HG03457 (cell line): Measurements from ENCODE around the gene PSAP.

ENCODE experiments used
- ATAC-seq: cut with Tn5 transposase; IDR thresholded peaks from one replicate; pipeline ENCODE4 v1.9.1; 2021; ENCODE audit warnings: moderate number of reproducible peaks; ENCODE audit not compliant: unreplicated experiment

PSAP gene

DNA sequence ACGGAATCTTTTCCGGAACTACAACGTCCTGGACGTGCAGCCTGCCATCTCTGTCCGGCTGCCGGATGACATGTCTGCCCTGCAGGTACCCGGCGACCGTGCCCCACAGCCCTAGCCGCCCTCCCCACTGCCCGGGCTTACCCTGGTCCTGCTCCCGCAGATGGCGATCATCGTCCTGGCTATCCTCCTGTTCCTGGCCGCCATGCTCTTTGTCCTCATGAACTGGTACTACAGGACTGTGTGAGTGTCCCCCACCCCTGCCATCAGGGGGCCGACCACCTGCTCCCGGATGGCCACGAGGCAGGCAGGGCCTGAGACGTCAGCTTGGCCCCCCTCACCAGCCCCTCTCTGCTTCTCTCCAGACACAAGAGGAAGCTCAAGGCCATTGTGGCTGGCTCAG is 39.7 kb downstream of the PSAP start:
- no peak for ATAC-seq

DNA sequence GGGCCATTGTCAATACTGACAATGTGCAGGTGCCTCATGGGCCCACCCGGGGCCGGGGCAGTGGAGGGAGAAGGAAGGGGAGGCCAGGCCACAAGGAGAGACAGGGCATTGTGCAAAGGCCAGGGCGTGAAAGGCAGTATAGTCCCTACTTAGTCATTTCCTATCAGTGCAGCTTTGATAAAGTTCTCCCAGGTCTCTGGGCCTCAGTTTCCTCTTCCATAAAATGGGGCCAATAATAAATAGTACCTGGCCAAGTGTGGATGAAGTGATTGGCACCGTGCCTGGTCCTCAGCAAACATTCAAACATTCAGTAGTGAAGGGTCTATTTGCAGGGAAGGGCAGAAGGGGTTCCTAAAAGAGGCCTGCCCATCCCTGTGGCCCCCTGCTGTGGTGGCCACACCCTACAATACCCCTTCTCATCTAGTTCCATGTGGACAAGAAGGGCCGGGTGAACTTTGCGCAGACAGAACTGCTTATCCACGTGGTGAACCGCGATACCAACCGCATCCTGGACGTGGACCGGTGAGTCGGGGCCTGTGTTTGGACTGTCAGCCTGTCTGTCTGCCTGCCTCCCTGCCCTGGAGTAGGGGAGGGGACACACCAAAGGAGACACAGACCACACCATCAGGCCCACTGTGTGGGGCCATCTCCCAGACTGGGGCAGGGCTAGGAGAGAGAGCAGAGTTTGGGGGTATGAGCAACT is 40.9 kb downstream of the PSAP start:
- no peak for ATAC-seq

DNA sequence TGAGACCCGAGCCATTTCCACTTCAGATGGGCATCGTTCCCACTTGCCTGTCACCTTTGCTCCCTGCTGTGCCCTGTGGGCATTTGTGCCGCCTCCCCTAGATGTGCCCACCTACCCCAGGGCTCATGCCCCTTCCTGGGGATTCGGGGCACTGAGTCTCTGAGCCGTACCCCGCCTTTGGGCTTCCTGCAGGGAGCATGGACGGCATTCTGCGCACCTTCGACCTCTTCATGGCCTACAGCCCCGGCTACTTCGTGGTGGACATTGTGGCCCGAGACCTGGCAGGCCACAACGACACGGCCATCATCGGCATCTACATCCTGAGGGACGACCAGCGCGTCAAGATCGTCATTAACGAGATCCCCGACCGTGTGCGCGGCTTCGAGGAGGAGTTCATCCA is 41.4 kb downstream of the PSAP start:
- no peak for ATAC-seq

DNA sequence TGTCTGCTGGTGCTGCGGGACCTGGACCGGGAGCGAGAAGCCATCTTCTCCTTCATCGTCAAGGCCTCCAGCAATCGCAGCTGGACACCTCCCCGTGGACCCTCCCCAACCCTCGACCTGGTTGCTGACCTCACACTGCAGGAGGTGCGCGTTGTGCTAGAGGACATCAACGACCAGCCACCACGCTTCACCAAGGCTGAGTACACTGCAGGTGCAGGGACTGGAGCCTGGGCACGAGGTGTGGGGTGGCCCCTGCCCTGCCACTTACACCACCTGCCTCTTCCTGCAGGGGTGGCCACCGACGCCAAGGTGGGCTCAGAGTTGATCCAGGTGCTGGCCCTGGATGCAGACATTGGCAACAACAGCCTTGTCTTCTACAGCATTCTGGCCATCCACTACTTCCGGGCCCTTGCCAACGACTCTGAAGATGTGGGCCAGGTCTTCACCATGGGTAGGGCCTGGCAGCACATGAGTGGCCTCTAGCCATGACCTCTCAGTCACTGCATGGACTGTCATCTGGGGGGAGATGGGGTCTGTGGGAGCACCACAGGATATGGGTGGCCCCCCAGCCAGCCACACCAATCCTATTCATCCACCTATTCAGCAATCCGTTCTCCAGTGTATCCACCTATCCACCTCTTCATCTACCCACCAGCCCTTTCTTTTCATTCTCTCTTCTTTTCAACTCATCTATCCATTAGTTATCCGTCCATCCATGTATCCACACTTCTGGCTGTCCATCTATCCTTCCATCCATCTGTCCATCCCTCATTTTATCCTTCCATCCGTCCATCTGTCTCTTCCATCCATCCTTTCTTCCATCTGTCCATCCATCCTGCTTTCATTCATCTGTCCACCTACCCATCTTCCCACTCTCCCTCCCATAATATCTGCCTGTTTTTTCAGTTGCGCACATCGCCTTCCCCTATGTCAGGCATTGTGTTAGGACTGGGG is 43.2 kb downstream of the PSAP start:
- ATAC-seq = no peak

DNA sequence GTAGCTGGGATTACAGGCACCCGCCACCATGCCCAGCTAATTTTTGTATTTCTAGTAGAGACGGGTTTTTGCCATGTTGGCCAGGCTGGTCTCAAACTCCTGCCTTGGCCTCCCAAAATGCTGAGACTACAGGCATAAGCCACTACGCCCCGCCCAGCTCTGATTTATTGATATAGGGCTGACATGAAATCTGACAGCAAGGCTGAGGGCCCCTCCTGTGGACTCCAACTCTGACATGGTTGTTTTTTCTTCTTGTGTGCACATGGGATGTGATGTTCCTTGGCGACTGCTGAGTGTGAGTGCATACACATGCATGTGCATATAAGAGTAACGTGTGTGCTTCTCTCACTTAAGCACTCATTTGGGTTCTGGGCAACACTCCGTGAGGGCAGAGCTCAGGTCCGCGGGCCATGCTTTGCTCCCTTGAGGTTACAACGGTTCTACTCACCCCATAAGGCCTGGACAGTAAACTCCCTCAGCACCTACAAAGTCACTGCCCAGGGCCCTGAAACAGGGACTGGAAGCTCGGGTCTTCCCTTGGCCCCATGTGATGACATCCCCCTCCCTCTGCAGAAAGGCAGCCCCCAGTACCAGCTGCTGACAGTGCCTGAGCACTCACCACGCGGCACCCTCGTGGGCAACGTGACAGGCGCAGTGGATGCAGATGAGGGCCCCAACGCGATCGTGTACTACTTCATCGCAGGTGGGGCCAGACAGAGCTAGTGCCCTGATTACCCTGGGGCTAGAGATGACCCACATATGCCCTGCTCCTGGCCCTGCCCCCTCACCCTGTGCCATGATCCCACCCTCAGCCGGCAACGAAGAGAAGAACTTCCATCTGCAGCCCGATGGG is 44.1 kb downstream of the PSAP start:
- no peak for ATAC-seq

DNA sequence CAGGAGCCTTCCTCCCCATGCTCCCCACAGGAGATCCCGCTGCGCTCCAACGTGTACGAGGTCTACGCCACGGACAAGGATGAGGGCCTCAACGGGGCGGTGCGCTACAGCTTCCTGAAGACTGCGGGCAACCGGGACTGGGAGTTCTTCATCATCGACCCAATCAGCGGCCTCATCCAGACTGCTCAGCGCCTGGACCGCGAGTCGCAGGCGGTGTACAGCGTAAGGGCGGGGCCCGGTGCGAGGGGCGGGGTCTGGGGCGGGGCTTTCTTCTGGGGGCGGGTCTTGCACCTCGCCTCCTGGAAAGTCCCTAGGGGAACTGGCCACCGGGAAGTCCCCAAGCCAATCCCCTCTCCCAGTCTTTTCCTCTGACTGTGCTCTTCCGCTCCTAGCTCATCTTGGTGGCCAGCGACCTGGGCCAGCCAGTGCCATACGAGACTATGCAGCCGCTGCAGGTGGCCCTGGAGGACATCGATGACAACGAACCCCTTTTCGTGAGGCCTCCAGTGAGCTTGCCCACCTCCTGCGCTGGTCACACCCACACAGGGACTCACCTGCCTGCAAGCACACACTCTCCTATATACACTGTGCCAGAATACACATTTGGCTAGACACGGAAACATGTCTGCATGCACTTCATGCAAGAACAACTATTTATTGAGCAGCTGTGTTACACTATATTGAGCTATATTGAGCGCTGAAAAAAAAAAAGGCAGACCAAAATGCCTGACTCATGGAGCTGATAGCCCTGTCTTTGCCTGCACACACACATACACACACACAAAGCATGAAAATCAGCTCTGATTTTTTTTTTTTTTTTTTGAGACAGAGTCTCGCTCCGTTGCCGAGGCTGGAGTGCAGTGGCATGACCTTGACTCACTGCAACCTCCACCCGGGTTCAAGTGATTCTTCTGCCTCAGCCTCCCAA is 45.0 kb downstream of the PSAP start:
- no peak for ATAC-seq

DNA sequence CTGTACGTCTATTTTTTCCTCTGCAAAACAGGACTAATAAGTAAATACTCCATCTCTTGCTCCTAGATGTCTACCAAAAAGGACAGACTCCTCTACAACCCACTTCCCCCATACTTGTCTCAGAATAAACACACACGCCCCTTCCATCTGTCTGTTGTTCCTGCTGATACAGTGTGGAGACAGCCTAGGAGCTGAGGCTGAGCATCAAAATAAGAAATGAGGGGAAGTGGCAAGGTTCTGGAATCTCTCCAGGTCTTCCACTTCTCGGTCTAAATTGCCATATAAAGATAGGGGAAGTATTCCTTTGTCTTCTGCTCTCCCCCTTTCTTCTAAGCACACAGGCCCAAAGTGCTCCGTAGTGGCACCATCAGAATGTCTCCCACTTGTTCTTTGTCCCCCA is 47.0 kb downstream of the PSAP start:
- ATAC-seq = no peak

DNA sequence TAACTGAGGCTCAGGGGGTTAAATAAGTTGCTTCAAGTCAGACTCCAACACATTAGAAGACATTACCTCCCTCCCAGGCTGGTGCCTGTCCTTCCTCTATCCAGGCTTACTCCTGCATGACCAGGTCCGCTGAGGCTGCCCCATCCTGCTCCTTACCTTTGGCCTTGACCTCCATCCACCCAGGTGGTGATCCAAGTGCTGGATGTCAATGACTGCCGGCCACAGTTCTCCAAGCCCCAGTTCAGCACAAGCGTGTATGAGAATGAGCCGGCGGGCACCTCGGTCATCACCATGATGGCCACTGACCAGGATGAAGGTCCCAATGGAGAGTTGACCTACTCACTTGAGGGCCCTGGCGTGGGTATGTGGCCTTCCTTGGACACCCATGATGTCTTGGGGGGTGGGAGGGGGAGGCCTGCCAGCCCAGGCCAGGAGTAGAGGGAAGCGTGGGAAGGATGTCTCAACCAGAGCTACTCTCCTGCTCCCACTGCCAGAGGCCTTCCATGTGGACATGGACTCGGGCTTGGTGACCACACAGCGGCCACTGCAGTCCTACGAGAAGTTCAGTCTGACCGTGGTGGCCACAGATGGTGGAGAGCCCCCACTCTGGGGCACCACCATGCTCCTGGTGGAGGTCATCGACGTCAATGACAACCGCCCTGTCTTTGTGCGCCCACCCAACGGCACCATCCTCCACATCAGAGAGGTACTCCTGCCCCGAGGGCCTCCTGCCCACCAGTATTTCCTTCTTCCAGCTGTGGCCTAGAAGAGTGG is 48.1 kb downstream of the PSAP start:
- ATAC-seq = no peak

DNA sequence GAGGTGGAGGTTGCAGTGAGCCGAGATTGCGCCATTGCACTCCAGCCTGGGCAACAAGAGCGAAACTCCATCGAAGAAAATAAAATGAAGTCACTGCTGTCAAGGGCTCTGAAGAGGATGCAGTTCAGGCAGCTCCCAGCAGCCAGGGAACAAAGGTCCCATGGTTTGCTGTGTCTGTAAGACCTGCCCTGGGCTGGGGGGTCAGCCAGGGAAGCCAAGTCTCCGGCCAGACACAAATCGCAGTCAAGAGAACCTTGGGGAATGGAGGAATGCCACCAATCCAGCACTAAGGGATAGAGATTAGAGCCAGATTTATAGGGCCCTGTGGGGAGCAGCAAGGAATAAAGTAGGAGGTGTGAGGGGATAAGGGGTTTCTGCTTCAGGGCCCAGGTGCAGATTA is 48.8 kb downstream of the PSAP start:
- ATAC-seq = no peak

DNA sequence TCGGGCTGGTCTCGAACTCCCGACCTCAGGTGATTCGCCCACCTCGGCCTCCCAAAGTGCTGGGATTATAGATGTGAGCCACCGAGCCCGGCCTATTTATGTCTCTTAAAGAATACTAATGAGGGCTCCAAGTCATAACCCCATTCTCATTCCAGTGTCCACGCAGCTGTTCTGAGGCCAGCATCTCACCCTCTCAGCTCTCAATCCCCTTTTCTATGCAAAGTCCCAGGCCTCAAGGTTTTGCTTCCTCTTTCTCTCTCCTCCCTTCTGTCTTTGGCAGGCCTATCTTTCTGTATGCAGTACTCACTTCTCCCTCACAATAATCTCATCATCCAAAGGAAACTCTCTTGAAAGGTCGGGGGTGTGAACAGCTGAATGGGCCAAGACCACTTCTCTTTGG is 49.7 kb downstream of the PSAP start:
- ATAC-seq = peak; percentile 55

DNA sequence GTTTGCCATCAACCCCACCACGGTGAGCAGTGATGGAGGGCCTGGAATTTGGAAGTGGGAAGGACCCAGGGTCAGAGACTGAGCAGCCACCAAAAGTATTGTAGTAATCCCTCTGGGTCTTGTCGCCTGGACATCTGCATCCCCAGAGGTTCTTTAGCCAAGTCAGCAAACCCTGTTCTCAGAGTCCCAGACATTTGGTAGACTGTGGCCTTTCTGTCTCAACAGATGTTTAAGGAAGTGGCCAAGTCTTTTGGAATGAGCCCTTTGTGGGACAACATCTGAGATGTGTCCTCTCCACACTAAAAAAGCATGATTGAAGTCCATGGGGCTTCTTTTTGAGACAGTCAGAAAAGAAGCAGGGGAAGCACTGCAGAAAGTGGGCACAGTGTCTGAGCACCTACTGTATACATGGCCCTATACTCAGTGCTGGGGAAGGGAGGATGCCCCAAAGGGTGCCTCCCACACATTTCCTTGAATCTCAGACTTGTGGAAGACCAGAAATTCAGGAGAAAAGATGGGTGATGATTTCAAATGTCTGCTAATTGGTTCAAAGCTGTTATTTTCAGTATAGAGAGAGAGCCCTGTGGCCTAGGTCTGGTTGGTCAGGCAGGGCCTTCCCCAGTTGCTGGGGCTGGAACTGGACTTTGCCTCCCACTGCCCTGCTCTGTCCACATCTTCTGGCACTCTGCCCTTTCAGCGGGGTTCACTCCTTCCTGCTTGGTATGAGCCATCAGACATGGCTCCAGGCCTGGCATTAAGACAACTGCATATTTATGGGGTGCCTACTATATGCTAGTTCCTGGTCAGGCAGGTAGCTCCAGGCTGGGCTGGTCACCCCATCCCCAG is 51.2 kb downstream of the PSAP start:
- ATAC-seq = no peak

DNA sequence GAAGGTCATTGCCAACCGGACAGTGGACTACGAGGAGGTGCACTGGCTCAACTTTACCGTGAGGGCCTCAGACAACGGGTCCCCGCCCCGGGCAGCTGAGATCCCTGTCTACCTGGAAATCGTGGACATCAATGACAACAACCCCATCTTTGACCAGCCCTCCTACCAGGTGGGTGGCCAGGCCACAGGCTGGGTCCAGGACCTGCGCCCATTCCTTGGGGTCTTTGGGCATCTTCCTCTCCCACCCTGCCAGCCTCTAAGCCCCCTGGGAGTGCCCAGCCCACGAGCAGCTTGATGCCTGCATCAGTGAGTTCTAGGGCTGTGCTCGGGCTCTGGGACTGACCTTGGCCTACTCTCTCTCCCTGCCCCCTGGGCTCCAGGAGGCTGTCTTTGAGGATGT is 51.9 kb downstream of the PSAP start:
- ATAC-seq = no peak

DNA sequence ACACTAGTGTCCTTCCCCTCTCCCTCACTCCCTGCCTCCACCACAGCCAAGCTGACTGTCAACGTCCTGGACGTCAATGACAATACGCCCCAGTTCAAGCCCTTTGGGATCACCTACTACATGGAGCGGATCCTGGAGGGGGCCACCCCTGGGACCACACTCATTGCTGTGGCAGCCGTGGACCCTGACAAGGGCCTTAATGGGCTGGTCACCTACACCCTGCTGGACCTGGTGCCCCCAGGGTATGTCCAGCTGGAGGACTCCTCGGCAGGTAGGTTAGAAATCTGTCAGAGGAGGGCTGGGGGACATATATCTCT is 52.8 kb downstream of the PSAP start:
- no peak for ATAC-seq

DNA sequence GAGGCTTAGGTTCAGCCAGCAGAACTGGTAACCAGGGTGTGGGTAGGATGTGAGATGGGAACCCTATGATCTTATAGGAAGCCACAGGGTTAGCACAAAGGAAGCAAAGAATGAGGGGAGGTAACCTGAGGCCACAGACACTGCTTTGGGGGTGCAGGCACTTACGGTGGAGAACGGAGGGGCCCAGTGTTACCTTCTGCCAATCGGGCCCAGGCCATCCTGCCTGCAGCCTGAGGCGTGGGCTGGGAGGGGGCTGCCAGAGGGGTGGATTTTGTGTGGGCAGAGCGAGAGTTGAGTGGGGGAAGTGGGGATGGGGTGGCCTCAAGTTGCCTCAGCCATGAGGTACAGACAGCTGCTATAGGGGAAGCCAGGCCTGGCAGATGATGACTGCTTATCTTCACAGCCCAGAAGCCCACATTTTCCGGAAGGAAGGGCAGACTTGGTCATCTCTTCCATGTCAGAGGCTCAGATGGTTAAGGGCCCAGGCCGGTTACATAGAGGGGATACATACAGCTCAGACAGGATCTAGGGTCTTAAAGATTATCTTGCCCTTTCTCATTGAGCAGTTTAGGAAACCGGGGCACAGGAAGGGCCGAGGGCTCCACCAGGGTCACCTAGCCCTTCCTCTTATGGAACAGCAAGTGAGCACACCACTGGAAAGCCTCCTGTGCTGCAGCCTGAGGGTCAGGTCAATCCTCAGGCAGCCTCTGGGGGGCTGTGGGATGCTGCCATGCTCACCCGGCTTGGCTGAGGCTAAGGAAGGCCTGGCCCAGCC is 53.3 kb downstream of the PSAP start:
- no peak for ATAC-seq

DNA sequence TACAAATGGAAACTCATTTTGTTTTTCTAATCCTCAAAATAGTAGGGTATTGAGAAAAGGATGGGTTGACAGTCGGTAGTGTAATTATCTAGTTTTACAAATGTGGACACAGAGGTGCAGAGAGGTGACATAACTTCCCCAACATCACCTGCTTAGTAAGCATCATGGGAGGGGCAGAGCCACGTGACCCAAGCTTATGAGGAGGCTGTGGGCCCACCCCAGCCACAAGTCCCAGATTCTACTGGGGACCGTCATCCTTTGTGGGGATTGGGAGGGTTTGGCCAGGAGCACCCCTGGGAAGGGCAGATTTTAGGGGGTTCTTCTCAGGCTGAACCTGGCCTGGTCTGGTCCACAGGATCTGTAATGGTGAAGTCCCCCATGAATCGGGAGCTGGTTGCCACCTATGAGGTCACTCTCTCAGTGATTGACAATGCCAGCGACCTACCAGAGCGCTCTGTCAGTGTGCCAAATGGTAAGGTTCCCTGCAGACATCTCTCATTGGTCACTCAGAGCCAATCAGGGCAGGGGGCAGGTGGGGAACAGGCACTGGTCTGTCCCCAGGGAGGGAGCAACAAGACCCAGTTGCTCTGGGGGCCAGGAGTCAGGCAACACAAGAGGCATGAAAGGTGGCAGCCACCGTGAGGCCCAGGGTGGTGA is 54.2 kb downstream of the PSAP start:
- no peak for ATAC-seq

DNA sequence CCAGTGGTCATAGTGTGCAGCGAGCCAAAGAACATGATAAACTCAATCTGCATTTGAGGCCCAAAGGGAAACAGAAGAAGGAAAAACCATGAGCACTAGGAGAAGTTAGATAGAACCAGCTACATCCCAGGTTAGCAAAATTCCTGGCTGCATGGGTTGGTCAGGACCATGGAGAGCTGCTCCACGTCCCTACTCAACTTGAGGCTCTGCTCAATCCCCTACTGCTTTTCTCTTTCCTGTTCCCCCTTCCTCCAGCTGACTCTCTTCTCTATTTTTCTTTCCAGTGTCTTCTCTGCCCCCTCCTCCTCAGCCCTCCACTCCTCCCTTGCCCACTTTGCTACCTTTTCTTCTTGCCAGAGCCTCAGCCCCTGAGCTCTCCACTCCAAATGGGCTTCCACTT is 55.8 kb downstream of the PSAP start:
- no peak for ATAC-seq

DNA sequence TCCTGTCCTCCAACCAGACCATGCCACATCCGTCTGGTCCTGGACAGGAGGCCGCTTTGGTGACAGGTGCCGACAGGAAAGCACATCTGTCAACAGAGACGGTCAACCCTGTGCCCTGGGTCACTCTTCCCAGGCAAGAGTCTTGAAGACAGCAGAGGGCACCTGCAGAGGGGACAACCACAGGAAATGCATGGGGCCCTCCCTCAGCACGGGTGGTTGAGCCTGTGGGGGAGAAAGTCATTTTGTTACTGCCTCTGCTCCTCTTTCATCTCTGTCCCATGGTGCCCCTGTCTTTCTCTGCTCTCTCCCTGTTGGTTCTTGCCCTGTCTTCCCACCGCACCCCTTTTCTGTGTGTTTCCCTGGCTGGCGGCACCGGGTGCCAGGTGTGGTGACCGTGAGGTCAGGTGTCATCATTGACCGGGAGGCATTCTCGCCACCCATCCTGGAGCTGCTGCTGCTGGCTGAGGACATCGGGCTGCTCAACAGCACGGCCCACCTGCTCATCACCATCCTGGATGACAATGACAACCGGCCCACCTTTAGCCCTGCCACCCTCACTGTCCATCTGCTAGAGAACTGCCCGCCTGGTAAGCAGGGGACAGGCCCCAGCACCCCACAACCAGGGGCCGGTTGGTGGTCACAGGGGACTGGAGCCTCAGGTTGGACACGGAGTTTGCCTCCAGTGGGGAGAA is 60.2 kb downstream of the PSAP start:
- ATAC-seq = no peak
